GM21381 (cell line): ENCODE measurements around the gene ENPP7.

Experiments used
- ATAC-seq: cut with Tn5 transposase; IDR thresholded peaks from one replicate; pipeline ENCODE4 v1.9.1; 2021; ENCODE audit warnings: mild to moderate bottlenecking, moderate library complexity; ENCODE audit not compliant: unreplicated experiment

The ENPP7 gene

GRCh38 chr17:79702550-79703236 lies 28.1 kb upstream of the ENPP7 start:
- ATAC-seq = no peak

DNA sequence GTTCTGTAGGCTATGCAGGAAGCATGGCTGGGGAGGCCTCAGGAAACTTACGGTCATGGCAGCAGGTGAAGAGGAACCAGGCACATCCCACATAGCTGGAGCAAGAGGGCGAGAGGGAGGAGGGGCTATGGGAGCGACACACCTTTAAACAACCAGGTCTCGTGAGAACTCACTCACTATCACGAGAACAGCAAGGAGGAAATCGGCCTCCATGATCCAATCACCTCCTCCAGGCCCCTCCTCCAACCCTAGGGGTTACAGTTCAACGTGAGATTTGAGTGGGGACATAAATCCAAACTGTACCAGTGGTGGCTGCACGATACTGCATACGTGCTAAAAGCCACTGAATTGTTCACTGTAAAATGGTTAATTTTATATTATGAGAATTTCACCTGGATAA lies 26.1 kb upstream of the ENPP7 start:
- no peak for ATAC-seq

DNA sequence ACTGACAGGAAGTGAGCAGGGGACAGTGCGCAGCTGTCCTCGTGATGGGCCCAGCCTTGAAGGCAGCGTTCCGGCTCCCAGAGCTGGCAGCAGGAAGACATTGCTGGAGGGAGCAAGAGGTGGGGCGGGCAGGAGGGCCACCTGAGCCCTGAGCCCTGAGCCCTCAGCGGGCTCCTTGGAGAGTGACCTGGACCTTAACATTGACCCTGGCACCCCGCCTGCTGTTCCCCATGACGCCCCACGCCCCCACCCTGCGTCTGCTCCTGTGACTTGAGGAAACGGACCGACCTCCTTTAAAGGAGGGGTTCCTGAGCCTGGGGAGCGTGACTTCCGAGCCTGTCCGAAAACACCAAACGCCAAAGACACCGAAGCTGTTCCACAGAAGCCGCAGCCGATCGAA lies 25.1 kb upstream of the ENPP7 start:
- no peak for ATAC-seq

- no peak for ATAC-seq
Measured at GRCh38 chr17:79706931-79707850, 23.6 kb upstream of the ENPP7 start.

DNA sequence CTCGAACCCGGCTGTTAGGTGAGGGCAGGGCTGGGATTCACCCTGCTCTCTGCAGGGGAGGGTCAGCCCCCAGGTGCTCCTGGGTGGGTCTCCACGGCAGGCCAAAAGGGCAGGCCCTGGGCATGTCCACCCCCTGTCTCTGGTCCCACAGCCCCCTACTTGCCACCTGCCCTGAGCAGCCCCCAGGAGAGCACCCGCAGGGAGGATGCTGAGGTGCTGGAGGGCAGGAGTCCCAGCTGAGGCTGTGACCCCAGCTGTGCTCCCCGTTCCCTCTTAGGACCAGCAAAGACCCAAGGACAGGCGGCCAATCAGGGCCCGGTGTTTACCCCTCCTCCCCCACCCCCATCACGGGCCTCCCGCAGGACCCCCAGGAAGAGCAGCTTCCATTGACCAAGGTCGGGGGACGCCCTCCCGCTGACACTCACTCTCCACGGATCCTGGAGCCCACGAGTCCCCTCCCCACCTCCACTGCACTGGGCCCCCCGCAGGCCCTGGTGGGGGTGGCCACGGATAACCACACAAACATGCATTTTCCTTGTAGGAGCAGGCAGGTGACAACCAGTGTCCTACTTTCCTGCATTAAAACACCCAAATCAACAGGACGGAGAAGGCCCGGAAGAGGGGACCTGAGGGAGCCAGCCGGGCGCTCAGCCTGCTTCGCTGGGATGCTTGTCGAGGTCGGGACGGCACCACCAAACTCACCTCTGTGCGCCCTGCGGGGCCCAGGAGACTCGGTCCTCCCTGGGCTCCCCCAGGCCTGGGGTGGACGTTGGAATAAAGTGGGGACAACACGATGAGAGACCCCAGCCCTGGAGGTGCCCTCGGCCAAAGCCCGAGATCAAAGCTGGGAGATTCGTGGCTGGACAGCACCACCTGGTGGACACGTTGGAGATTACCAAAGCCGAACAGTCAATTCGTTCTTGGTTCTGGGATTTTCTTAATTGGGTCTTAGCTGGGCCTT lies 22.5 kb upstream of the ENPP7 start:
- ATAC-seq = no peak

GRCh38 chr17:79711715-79712305 lies 18.9 kb upstream of the ENPP7 start:
- no peak for ATAC-seq

- ATAC-seq = no peak
Measured at GRCh38 chr17:79713391-79713790, 17.4 kb upstream of the ENPP7 start.

DNA sequence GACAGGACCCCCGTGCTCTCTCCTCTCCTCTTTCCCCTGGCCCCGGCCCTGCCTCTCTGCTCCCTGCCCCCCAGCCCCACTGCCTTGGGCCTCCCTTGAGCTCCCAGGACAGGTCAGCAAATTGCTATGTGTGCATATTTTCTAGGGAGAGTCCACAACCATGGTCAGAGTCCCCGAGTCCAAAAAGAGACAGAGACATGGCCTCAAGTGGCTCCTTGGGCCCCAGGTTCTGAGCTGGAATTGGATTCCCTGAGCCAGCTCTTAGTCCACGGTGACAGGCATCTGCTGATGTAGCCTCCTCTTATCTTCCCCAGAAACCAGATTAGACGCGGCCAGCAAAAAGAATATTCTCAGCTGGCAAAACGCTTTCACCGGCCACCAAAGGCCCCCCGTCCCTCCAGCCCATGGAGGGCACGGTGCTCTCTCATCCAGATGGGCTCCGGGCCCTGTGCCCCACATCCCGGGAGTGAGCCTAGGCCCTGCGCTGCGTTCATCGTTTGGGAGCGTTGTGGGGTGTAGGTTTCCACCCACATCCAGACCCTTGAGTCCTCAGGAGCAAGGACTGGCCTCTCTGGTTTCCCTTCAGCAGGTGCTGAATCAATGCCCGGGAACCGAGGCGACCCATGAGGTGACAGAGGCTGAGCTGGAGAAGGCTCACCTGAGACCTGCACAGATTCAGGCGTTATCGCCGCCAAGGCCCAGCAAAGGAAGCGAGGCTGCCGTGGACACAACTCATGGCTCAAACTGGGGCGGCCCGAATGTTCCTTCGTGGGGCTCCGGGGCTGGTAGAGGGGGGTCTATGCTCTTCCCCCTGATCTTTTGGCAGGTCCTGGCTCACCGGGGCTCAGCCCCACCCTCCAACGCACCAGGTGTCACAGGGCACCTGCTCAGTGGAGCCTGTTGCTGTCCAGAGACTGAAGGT lies 16.3 kb upstream of the ENPP7 start:
- no peak for ATAC-seq

- no peak for ATAC-seq
Measured at GRCh38 chr17:79715098-79715942, 15.4 kb upstream of the ENPP7 start.

DNA sequence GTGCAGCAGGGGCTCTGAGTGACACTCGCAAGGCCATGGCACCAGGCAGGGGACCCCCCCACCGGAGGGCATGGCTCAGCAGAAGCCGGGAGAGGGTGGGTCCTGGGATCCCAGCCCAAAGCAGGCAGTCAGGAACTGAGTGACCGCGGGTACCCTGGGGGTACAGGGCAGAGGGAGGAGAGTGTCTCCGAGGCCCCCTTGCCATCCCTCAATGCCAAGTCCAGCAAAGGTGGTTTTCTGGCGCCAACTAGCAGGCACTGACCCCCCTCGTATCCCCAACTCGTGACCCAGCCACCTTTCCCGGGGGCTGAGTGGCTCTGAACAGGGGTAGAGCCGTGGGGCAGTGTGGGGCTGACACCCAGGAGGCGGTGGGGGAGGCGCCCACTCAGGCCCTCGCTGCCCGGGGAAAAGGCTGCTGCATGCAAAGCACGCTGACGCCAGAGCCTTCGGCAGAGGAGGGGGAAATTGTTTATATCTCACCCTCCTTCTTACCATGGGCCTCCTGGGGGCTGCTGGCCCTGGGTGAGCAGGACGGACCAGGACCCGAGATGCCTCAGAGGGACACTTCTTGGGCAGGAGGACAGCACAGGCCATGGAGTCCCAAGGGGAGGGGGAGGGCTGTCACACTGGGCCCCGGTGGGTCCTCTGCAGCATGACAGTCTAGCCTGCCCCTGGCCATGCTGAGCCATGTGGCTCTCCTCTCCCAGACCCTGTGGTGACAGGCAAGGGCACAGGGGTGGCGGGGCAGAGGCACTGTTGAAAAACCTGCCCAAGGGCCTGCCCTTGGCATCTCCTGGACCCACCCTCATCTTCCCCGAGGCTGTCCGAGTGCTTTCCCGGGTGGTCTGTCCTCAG lies 14.6 kb upstream of the ENPP7 start:
- ATAC-seq = no peak

DNA sequence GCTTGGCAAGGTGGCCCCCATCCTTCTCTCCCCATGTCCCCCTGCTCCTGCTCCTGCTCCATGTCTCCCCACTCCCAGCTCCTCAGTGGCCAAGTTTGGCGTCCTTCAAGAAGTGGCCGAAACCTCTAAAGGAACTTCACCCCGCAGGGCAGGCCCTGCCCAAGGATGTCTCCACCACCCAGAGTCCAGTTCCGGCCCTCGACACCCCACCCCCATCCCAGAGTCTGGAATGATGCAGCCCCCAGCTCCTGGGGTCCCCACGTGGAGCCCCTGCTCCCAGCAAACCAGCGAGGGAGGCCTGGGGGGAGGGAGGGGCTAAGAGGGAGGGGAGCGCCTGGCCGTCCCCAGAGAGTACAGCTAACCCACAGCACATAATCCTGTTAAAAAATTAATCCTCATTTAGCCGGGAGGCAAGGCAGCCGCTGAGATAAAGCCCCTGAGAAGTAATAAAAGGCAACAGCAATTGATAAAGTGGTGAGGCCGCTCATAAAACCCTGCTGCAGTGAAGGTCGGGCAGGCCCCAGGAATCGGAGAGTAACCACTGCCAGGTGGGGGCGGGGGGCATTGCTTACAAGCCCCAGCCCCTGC lies 9.9 kb upstream of the ENPP7 start:
- no peak for ATAC-seq

- no peak for ATAC-seq
Measured at GRCh38 chr17:79721993-79722671, 8.6 kb upstream of the ENPP7 start.

DNA sequence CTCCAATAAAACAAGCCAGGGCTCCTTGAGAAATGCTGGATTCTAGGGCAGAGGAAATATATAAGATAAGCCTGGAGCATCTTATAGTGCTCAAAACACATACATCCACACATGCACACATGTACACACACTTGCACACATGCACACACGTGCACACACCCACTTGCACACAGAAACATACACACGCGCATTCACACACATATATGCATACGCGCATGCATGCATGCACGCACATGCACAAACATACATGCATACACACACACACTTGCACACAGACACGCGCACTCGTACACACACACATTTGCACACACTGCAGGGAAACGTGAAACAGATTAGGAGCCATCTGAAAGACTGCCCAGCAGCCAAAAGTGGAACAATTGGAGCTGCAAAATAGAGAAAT lies 8.0 kb upstream of the ENPP7 start:
- no peak for ATAC-seq

DNA sequence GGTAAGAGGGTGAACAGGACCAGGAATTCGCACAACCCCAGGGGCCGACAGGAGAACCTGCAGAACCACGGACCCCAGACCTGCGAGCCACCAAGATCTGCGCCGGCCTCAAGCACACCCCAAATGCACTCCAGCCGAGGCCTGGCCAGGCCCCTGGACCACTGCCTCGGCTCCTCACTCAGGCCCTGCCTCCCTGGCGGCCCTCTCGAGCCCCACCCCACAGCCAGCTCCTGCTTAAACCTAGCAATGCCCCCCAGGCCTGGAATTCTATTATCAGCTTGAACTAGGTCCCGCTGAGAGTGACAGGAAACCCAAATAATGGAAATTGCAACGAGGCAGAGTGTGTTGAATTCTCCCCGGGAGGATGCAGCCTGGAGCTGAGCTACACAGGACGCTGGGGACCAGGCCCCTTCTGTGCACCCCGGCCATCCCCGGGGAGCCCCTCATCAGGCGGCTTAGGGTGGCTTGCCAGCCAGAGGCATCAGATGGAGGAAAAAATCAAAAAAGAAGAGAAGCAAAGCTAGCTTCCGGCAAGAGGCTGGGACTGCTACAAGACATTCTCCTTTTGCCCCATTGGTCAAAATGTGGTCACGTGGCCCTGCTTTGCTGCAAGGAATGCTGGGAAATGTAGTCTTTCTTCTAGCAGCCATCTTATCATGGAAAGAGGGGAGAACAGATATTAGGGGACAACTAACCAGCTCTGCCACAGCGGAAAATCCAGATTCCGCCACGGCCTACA lies 2.4 kb upstream of the ENPP7 start:
- no peak for ATAC-seq

- no peak for ATAC-seq
Measured at GRCh38 chr17:79728908-79729471, 1.8 kb upstream of the ENPP7 start.

DNA sequence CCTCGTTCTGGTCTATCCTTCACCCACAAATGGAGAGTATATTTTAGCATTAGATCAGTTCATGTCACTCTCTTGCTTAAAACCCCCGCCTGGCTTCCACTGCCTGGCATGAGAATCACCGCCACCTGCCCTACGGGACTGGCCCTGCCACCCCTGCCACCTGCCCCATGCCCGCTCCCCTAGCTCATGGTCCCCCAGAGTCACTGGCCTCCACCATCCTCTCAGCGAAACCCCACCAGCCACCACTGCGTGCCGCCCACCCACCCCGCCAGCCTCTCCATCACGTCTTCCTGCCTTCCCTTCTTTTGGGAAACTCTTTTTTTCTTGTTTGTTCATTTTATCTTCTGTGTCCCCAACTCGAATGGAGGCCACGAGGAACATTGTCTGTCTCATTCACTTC lies 982 bp upstream of the ENPP7 start:
- ATAC-seq = no peak
